GM19239 (cell line): ENCODE results near the gene PPARD.
"Not testable (repeated sequence)": the region's sequence is repeated elsewhere in the genome, so short reads cannot be mapped to it uniquely, and the experiment has no call there.

Source experiments
- DNase-seq: peaks from one replicate; pipeline ENCODE4 v3.0.0; 2011; ENCODE audit warnings: low spot score; ENCODE audit not compliant: insufficient read length
- FAIRE-seq: peaks from 2 replicates; lab custom pipeline; 2011; peaks lifted over from hg19 to GRCh38; lab: Jason Lieb, UNC

PPARD gene

GRCh38 chr6:35372633-35373032 is 30.3 kb downstream of the PPARD start:
- FAIRE-seq (no peak), DNase-seq (no peak)

GRCh38 chr6:35376281-35376680 is 33.9 kb downstream of the PPARD start:
- FAIRE-seq (no peak), DNase-seq (no peak)

- FAIRE-seq (no peak), DNase-seq (no peak)
Observed at GRCh38 chr6:35377002-35377401, 34.6 kb downstream of the PPARD start.

GRCh38 chr6:35378261-35378660 is 35.9 kb downstream of the PPARD start:
- no peak for FAIRE-seq
- no peak for DNase-seq

- no peak for FAIRE-seq
- DNase-seq: no peak
Observed at GRCh38 chr6:35381132-35381531, 38.8 kb downstream of the PPARD start.

- FAIRE-seq (no peak), DNase-seq (no peak)
Observed at GRCh38 chr6:35382015-35382414, 39.7 kb downstream of the PPARD start.

GRCh38 chr6:35385457-35386202 is 43.3 kb downstream of the PPARD start:
- FAIRE-seq (no peak), DNase-seq (no peak)

GRCh38 chr6:35386989-35387388 is 44.6 kb downstream of the PPARD start:
- no peak for DNase-seq
- no peak for FAIRE-seq

- no peak for FAIRE-seq
- DNase-seq: no peak
Observed at GRCh38 chr6:35388030-35388429, 45.7 kb downstream of the PPARD start.

- FAIRE-seq: no peak
- DNase-seq: no peak
Observed at GRCh38 chr6:35388772-35389352, 46.5 kb downstream of the PPARD start.

GRCh38 chr6:35389386-35389785 is 47.0 kb downstream of the PPARD start:
- FAIRE-seq, DNase-seq: not testable (repeated sequence)

- FAIRE-seq: no peak
Observed at GRCh38 chr6:35391240-35391968, 49.0 kb downstream of the PPARD start.

GRCh38 chr6:35392111-35392702 is 49.8 kb downstream of the PPARD start:
- no peak for DNase-seq

More at GRCh38 chr6:35391240-35391968, 49.0 kb downstream of the PPARD start:
- no peak for DNase-seq

GRCh38 chr6:35392773-35393672 is 50.7 kb downstream of the PPARD start:
- DNase-seq (no peak), FAIRE-seq (no peak)

More at GRCh38 chr6:35392111-35392702, 49.8 kb downstream of the PPARD start:
- FAIRE-seq: no peak

- no peak for FAIRE-seq
- DNase-seq: no peak
Observed at GRCh38 chr6:35396991-35397390, 54.6 kb downstream of the PPARD start.

- DNase-seq (no peak), FAIRE-seq (no peak)
Observed at GRCh38 chr6:35397806-35398418, 55.6 kb downstream of the PPARD start.

GRCh38 chr6:35398526-35398925 is 56.2 kb downstream of the PPARD start:
- FAIRE-seq: no peak
- no peak for DNase-seq

- DNase-seq (no peak), FAIRE-seq (no peak)
Observed at GRCh38 chr6:35400111-35400510, 57.8 kb downstream of the PPARD start.

- DNase-seq (no peak), FAIRE-seq (no peak)
Observed at GRCh38 chr6:35400901-35401311, 58.5 kb downstream of the PPARD start.
